Activated T-cell treated with anti-CD3 and anti-CD28 coated beads for 48 hours (primary cell): ENCODE data around the gene DRAP1.
"Not testable (repeated sequence)": the region's sequence is repeated elsewhere in the genome, so short reads cannot be mapped to it uniquely, and the experiment has no call there.

Source experiments
- DNase-seq: peaks from one replicate; pipeline ENCODE4 v3.0.0-alpha.2; 2020; ENCODE audit warnings: low read depth

Gene DRAP1

GRCh38 chr11:65886826-65887722 is 32.2 kb upstream of the DRAP1 start:
- no peak for DNase-seq

- DNase-seq, result no peak
These were observed 31.5 kb upstream of the DRAP1 start for GRCh38 chr11:65887723-65888162.

GRCh38 chr11:65888163-65888814 is 30.9 kb upstream of the DRAP1 start, which contains the start of gene FIBP:
Gene FIBP (minus strand): TSS chr11:65888471. CDS start chr11:65888418, 53 bp downstream.
- peak; percentile 96 for DNase-seq

GRCh38 chr11:65890324-65891218 is 28.7 kb upstream of the DRAP1 start, which contains the start of gene CCDC85B:
Gene CCDC85B (plus strand): TSS chr11:65890673. CDS start chr11:65890784, 111 bp downstream.
- DNase-seq, result peak; percentile 99

GRCh38 chr11:65891219-65892136 is 27.7 kb upstream of the DRAP1 start:
- no peak for DNase-seq

- not testable (repeated sequence) for DNase-seq
These were observed 27.1 kb upstream of the DRAP1 start for GRCh38 chr11:65892137-65892540.

- DNase-seq, result no peak
These were observed 26.4 kb upstream of the DRAP1 start for GRCh38 chr11:65892661-65893317.

GRCh38 chr11:65894034-65894591 is 25.1 kb upstream of the DRAP1 start:
- no peak for DNase-seq

- no peak for DNase-seq
These were observed 23.7 kb upstream of the DRAP1 start for GRCh38 chr11:65895482-65895981.

- no peak for DNase-seq
These were observed 22.9 kb upstream of the DRAP1 start for GRCh38 chr11:65896034-65896999.

GRCh38 chr11:65897020-65897471 is 22.2 kb upstream of the DRAP1 start:
- no peak for DNase-seq

- DNase-seq, result no peak
These were observed 20.4 kb upstream of the DRAP1 start for GRCh38 chr11:65898656-65899355.

GRCh38 chr11:65899356-65900124 is 19.7 kb upstream of the DRAP1 start:
- peak; percentile 78 for DNase-seq

GRCh38 chr11:65900125-65900898 is 18.9 kb upstream of the DRAP1 start, which contains the start of gene FOSL1:
Gene FOSL1 (minus strand): TSS chr11:65900388. CDS start chr11:65900339, 49 bp downstream.
- peak; percentile 96 for DNase-seq

GRCh38 chr11:65900899-65901180 is 18.4 kb upstream of the DRAP1 start:
- no peak for DNase-seq

GRCh38 chr11:65903068-65903481 is 16.2 kb upstream of the DRAP1 start:
- no peak for DNase-seq
